HEK293 (cell line): ENCODE data around the gene C5orf15.

Source experiments
- MEIS1 ChIP-seq: sonication (generic); formaldehyde crosslinking; IDR thresholded peaks from 2 replicates; pipeline ENCODE4 v1.8.1; 2022; ENCODE audit warnings: missing genetic modification reagents, mild to moderate bottlenecking, borderline replicate concordance
- SP7 ChIP-seq: fragments of 450-650 bp; formaldehyde crosslinking; IDR thresholded peaks from 2 replicates; pipeline ENCODE4 v1.5.1; 2016; ENCODE audit warnings: missing biosample characterization, missing genetic modification characterization
- ZBTB21 ChIP-seq: fragments of 450-650 bp; formaldehyde crosslinking; IDR thresholded peaks from 2 replicates; pipeline ENCODE4 v1.5.1; 2017; ENCODE audit warnings: missing biosample characterization, missing genetic modification characterization
- ZNF23 ChIP-seq: fragments of 450-650 bp; formaldehyde crosslinking; IDR thresholded peaks from 2 replicates; pipeline ENCODE4 v1.5.1; 2016; ENCODE audit warnings: missing biosample characterization, missing genetic modification characterization, borderline replicate concordance
- ZNF239 ChIP-seq: fragments of 450-650 bp; formaldehyde crosslinking; IDR thresholded peaks from 2 replicates; pipeline ENCODE4 v1.5.1; 2016; ENCODE audit warnings: missing biosample characterization, missing genetic modification characterization
- ZNF76 ChIP-seq: fragments of 450-650 bp; formaldehyde crosslinking; IDR thresholded peaks from 2 replicates; pipeline ENCODE4; 2016; ENCODE audit warnings: low read depth, missing biosample characterization, missing genetic modification characterization, borderline replicate concordance
- TF ChIP-seq, protein P1 (sequence below): fragments of 450-650 bp; formaldehyde crosslinking; IDR thresholded peaks from 2 replicates; pipeline ENCODE4 v1.5.1; 2017; ENCODE audit warnings: missing biosample characterization, missing genetic modification characterization
- TF ChIP-seq, protein P2 (sequence below): fragments of 450-650 bp; formaldehyde crosslinking; IDR thresholded peaks from 2 replicates; pipeline ENCODE4 v1.5.1; 2016; ENCODE audit warnings: missing biosample characterization, missing genetic modification characterization, low read depth
- TF ChIP-seq, protein P3 (sequence below): fragments of 450-650 bp; formaldehyde crosslinking; IDR thresholded peaks from 2 replicates; pipeline ENCODE4 v1.5.1; 2016; ENCODE audit warnings: missing biosample characterization, missing genetic modification characterization

DNA sequence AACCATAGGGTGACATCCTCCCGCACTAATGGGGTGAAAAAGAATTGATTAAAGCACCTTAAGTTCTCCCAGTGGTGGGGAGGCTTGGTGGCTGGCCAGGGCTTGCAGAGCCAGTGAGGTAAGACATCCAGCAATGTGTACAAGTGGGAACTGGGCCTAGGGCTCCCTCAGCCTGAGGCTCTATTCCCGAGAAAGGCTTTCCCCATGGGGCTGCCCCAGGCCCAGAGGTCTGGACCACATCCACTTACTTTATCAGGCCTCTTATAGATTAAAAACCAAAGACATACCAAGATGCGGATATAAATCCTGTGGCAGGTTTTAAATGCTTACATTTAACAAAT is 35.3 kb downstream of the C5orf15 start:
- TF ChIP-seq SP7 (tag by site-specific recombination) (no peak), ZNF239 (tag by site-specific recombination) (no peak), ZNF23 (tag by site-specific recombination) (no peak), MEIS1 (no peak), ZNF76 (no peak), ZBTB21 (tag by site-specific recombination) (no peak)
- TF ChIP-seq, protein P1, sequence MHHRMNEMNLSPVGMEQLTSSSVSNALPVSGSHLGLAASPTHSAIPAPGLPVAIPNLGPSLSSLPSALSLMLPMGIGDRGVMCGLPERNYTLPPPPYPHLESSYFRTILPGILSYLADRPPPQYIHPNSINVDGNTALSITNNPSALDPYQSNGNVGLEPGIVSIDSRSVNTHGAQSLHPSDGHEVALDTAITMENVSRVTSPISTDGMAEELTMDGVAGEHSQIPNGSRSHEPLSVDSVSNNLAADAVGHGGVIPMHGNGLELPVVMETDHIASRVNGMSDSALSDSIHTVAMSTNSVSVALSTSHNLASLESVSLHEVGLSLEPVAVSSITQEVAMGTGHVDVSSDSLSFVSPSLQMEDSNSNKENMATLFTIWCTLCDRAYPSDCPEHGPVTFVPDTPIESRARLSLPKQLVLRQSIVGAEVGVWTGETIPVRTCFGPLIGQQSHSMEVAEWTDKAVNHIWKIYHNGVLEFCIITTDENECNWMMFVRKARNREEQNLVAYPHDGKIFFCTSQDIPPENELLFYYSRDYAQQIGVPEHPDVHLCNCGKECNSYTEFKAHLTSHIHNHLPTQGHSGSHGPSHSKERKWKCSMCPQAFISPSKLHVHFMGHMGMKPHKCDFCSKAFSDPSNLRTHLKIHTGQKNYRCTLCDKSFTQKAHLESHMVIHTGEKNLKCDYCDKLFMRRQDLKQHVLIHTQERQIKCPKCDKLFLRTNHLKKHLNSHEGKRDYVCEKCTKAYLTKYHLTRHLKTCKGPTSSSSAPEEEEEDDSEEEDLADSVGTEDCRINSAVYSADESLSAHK (tag by site-specific recombination) = no peak
- TF ChIP-seq, protein P2, sequence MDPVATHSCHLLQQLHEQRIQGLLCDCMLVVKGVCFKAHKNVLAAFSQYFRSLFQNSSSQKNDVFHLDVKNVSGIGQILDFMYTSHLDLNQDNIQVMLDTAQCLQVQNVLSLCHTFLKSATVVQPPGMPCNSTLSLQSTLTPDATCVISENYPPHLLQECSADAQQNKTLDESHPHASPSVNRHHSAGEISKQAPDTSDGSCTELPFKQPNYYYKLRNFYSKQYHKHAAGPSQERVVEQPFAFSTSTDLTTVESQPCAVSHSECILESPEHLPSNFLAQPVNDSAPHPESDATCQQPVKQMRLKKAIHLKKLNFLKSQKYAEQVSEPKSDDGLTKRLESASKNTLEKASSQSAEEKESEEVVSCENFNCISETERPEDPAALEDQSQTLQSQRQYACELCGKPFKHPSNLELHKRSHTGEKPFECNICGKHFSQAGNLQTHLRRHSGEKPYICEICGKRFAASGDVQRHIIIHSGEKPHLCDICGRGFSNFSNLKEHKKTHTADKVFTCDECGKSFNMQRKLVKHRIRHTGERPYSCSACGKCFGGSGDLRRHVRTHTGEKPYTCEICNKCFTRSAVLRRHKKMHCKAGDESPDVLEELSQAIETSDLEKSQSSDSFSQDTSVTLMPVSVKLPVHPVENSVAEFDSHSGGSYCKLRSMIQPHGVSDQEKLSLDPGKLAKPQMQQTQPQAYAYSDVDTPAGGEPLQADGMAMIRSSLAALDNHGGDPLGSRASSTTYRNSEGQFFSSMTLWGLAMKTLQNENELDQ = no peak
- TF ChIP-seq, protein P3, sequence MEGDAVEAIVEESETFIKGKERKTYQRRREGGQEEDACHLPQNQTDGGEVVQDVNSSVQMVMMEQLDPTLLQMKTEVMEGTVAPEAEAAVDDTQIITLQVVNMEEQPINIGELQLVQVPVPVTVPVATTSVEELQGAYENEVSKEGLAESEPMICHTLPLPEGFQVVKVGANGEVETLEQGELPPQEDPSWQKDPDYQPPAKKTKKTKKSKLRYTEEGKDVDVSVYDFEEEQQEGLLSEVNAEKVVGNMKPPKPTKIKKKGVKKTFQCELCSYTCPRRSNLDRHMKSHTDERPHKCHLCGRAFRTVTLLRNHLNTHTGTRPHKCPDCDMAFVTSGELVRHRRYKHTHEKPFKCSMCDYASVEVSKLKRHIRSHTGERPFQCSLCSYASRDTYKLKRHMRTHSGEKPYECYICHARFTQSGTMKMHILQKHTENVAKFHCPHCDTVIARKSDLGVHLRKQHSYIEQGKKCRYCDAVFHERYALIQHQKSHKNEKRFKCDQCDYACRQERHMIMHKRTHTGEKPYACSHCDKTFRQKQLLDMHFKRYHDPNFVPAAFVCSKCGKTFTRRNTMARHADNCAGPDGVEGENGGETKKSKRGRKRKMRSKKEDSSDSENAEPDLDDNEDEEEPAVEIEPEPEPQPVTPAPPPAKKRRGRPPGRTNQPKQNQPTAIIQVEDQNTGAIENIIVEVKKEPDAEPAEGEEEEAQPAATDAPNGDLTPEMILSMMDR = no peak
